ENCODE data around the gene RIC8A. TPM values are rescaled to one million over a fixed set of nuclear protein-coding genes. Genes with fewer than 3 reads are reported as not detected.
A peak's percentile ranks its signal among the peaks of the same experiment; 100 is the strongest.

The RIC8A gene
- total RNA-seq, 2 experiments from 2014 or later = 97.6 to 125 TPM

DNA sequence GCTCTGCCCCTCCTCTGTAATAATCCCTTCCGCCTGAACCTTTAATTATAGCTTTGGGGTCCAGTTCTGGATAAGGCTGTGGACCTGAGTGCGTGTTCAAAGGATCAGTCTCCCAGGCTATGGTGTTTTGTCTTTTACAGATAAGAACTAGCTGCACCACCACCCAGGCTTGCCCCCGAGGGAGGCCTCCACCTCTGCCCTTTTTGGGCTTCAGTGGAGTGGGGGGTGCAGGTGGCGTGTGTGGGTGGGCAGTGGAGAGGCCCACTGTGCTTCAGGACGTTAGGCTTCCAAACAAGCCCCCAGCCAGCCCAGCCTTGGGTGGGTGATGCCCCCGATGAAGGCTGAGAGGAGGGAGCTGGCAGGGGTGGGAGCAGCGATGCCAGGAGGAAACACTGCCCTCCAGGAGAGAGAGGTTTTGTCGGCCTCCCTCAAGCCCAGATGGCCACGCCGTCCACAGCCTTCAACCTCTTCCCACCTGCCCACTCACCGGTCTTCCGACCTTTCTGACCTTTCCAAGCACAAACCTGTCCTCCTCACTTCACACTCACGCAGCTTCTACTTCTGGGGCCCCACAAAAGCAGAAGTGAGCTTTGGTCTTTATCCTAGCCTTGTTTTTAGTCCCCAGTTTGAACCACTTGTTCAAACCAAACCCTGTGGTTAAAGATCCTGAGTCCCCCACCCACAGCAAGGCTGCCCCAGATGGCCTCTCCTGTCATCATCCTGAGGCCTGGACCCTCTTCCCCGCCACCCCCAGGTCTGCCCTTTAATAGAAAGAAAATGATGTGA, 49.6 kb downstream of the RIC8A start:
- TF ChIP-seq CTCF (conservative IDR thresholded peaks at IDR 0.05; ENCODE audit: low read length) (no peak), EZH2phosphoT487 (IDR thresholded peaks at IDR 0.05; ENCODE audit: borderline replicate concordance, low read depth, low read length) (no peak)
- DNase-seq (ENCODE audit: low spot score) = peak; percentile 67
- H4K20me1 ChIP-seq (ENCODE audit: insufficient read depth, low read length) = no peaks in the 10 kb centered on the region
- peaks cover 18% of the 10 kb centered on the region for H3K36me3 ChIP-seq (ENCODE audit: insufficient read depth, low read length)
- ChIA-PET CTCF (ENCODE audit: unreplicated experiment) (no interaction called here), POLR2A (interaction anchor here (0.6 to 1.9 kb wide), 2 partner anchors 10 to 11 kb away, joined by 3 to 7 read pairs; no protein-coding TSS in a partner anchor)
- H3K27ac ChIP-seq (ENCODE audit: low read depth, low read length, poor library complexity, severe bottlenecking) = peak overlapping the region; percentile 25
- H3K9me2 ChIP-seq (ENCODE audit: insufficient read depth, low read length) = no peaks in the 10 kb centered on the region
- H2AFZ ChIP-seq (ENCODE audit: low read length) = no peak overlapping the region
- no peaks in the 10 kb centered on the region for H3K79me2 ChIP-seq (ENCODE audit: insufficient read depth, low read depth, low read length)
- H3K4me3 ChIP-seq (ENCODE audit: low read depth, low read length, poor library complexity, severe bottlenecking) = no peak overlapping the region
- BruUV-seq (replicated peaks) = no TSS peak
- H3K9me3 ChIP-seq (ENCODE audit: low read length) = no peaks in the 10 kb centered on the region
- intact Hi-C loops (cut with micrococcal nuclease; ENCODE audit: unreplicated experiment) = loop anchor here (10.0 kb wide), 1 partner anchor 48 kb away; the partner anchor contains the start of gene IFITM2
- H3K4me1 ChIP-seq (ENCODE audit: insufficient read depth, low read length, poor library complexity, severe bottlenecking) = peaks cover 31% of the 10 kb centered on the region
- peak overlapping the region; percentile 39 for H3K4me2 ChIP-seq (ENCODE audit: low read length)

DNA sequence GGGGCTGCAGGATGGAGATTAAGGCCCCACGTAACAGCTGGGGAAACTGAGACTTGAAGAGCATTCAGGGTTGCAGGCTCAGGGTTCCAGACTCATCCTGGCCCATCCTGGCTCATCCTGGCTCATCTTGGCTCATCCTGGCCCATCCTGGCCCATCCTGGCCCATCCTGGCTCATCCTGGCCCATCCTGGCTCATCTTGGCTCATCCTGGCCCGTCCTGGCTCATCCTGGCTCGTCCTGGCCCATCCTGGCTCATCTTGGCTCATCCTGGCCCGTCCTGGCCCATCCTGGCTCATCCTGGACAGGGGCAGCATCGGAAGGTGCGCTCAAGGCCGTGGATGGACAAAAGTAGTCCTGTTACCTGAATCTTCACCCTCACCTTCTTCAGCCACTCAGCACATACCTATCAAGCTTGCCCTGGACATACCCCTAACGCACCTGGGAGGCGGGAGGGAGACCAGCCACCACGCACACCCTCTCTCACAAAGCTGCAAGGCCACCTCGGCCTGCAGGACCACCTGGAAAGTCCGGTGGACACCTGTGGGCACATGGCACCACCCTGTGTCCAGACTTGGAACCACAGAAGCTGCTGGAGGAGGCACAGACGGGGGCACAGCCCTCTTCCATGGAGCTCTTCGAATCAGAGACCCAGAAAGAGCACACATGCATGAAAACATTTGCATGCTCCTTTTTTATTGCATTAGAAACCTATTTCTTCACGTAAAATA, 50.4 kb downstream of the RIC8A start:
- Histone ChIP-seq H3K36me3 (ENCODE audit: insufficient read depth, low read length) (peaks cover 10% of the 10 kb centered on the region), H3K9me2 (ENCODE audit: insufficient read depth, low read length) (no peaks in the 10 kb centered on the region), H2AFZ (ENCODE audit: low read length) (no peak overlapping the region), H3K79me2 (ENCODE audit: insufficient read depth, low read depth, low read length) (no peaks in the 10 kb centered on the region), H4K20me1 (ENCODE audit: insufficient read depth, low read length) (no peaks in the 10 kb centered on the region), H3K4me2 (ENCODE audit: low read length) (peak overlapping the region; percentile 39; the same call in 1 of the 2 replicates), H3K4me3 (ENCODE audit: low read depth, low read length, poor library complexity, severe bottlenecking) (no peak overlapping the region), H3K9me3 (ENCODE audit: low read length) (no peaks in the 10 kb centered on the region), H3K27ac (ENCODE audit: low read depth, low read length, poor library complexity, severe bottlenecking) (peak overlapping the region; percentile 25), H3K4me1 (ENCODE audit: insufficient read depth, low read length, poor library complexity, severe bottlenecking) (peaks cover 35% of the 10 kb centered on the region)
- ChIA-PET CTCF (ENCODE audit: unreplicated experiment) (no interaction called here), POLR2A (interaction anchor here (1.9 kb wide), 1 partner anchor 10 kb away, joined by 7 read pairs; no protein-coding TSS in a partner anchor)
- TF ChIP-seq EZH2phosphoT487 (IDR thresholded peaks at IDR 0.05; ENCODE audit: borderline replicate concordance, low read depth, low read length) (no peak), CTCF (conservative IDR thresholded peaks at IDR 0.05; ENCODE audit: low read length) (peak; percentile 66)
- peak; percentile 59 for DNase-seq (ENCODE audit: low spot score)
- no TSS peak for BruUV-seq (replicated peaks)
- intact Hi-C loops (cut with micrococcal nuclease; ENCODE audit: unreplicated experiment) = loop anchor here (10.0 kb wide), 1 partner anchor 47 kb away; the partner anchor contains the start of gene IFITM2

All from OCI-LY7 (cell line).